A673 (cell line): ENCODE results near the gene AFAP1L1.

ENCODE experiments used
- EZH2 ChIP-seq: fragments of 200-600 bp; sonication (generic); IDR thresholded peaks from 2 replicates; pipeline ENCODE4 v1.6.1; 2017; ENCODE audit warnings: borderline replicate concordance, low read depth, mild to moderate bottlenecking, mixed read lengths, antibody characterized with exemption, low read length; ENCODE audit not compliant: poor library complexity, severe bottlenecking
- TF ChIP-seq, protein P1 (sequence below): fragments of 300-800, 200-600 bp; sonication (generic); conservative IDR thresholded peaks from 2 replicates; pipeline ENCODE4 v1.5.1; 2017; ENCODE audit warnings: low read depth, mild to moderate bottlenecking, antibody characterized with exemption, low read length, moderate library complexity, mixed read lengths

DNA sequence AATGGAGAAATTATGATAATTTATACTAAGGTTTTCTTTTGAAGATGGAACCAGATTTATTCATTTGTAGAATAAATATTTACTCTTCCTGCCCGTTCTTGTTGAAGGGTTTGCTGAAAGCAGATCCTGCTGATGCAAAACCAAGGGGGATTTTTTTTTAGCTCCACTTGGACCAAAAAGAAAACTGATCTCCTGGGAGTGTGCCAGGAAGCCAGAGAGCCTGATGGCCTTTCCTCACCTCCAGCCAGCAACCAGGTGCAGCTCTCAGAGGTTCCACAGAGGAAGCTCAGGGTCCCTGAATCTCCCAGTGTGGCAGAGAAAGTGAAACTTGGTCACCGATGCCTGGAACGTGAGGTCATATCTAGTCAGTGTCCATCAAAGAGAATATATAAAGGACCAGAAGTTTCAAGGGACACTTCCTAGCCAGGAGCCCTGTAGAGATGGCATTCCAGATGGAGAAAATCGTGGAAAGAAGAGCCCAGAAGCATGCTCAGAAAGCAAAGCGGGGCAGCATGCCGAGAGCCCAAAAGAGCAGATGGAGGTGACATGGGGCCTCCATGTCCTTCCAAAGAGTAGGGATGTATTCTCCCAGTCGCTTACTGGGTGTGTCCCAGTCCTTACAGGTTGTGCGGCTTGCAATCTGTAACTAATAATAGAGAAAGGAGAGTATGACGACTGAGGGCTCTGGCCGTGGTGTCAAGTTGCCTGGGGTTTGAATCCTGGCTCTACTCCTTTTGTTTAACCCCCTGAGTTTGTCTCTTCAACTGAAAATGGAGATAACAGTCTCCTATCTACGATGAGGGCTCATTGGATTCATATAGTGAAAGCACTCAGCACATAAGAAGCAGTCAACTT is 12.2 kb downstream of the AFAP1L1 start:
- TF ChIP-seq, protein P1, sequence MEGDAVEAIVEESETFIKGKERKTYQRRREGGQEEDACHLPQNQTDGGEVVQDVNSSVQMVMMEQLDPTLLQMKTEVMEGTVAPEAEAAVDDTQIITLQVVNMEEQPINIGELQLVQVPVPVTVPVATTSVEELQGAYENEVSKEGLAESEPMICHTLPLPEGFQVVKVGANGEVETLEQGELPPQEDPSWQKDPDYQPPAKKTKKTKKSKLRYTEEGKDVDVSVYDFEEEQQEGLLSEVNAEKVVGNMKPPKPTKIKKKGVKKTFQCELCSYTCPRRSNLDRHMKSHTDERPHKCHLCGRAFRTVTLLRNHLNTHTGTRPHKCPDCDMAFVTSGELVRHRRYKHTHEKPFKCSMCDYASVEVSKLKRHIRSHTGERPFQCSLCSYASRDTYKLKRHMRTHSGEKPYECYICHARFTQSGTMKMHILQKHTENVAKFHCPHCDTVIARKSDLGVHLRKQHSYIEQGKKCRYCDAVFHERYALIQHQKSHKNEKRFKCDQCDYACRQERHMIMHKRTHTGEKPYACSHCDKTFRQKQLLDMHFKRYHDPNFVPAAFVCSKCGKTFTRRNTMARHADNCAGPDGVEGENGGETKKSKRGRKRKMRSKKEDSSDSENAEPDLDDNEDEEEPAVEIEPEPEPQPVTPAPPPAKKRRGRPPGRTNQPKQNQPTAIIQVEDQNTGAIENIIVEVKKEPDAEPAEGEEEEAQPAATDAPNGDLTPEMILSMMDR, result no peak
- TF ChIP-seq EZH2, result no peak
